AG10803 (cell line): ENCODE data around the gene GAL3ST1.
"Not testable (repeated sequence)": the region's sequence is repeated elsewhere in the genome, so short reads cannot be mapped to it uniquely, and the experiment has no call there.

Source experiments
- DNase-seq: peaks from one replicate; pipeline ENCODE4 v3.0.0; 2010; ENCODE audit warnings: low read depth
- H3K4me3 ChIP-seq: 2 replicates; pipeline ENCODE4 v1.5.1; 2011; ENCODE audit warnings: mild to moderate bottlenecking, low read length, control low read depth
- CTCF ChIP-seq: conservative IDR thresholded peaks from 2 replicates; pipeline ENCODE4 v1.5.1; 2011; ENCODE audit warnings: mild to moderate bottlenecking, low read length, control low read depth, inconsistent platforms

GAL3ST1 gene

GRCh38 chr22:30542811-30543188 is 31.7 kb downstream of the GAL3ST1 start:
- no peak for DNase-seq
- H3K4me3 ChIP-seq: no peak overlapping the region
- TF ChIP-seq CTCF: no peak

- no peak for DNase-seq
- TF ChIP-seq CTCF: no peak
- no peak overlapping the region for H3K4me3 ChIP-seq
Observed at GRCh38 chr22:30541961-30542810, 32.3 kb downstream of the GAL3ST1 start.

GRCh38 chr22:30541511-30541910 is 33.0 kb downstream of the GAL3ST1 start:
- not testable (repeated sequence) for DNase-seq, H3K4me3 ChIP-seq

GRCh38 chr22:30539368-30539767 is 35.1 kb downstream of the GAL3ST1 start:
- DNase-seq: no peak
- H3K4me3 ChIP-seq: no peak overlapping the region

GRCh38 chr22:30538280-30538679 is 36.2 kb downstream of the GAL3ST1 start:
- DNase-seq: peak; percentile 9
- TF ChIP-seq CTCF: no peak
- H3K4me3 ChIP-seq: no peak overlapping the region

More at GRCh38 chr22:30539368-30539767, 35.1 kb downstream of the GAL3ST1 start:
- TF ChIP-seq CTCF: no peak

- TF ChIP-seq CTCF: no peak
Observed at GRCh38 chr22:30537083-30537731, 37.3 kb downstream of the GAL3ST1 start.

GRCh38 chr22:30535182-30535581 is 39.3 kb downstream of the GAL3ST1 start:
- H3K4me3 ChIP-seq: no peak overlapping the region
- DNase-seq: no peak
- TF ChIP-seq CTCF: no peak

More at GRCh38 chr22:30537083-30537731, 37.3 kb downstream of the GAL3ST1 start:
- no peak for DNase-seq
- H3K4me3 ChIP-seq: no peak overlapping the region
